H1 (cell line): ENCODE data around the gene ULK2. TPM values are rescaled to one million over a fixed set of nuclear protein-coding genes. Genes with fewer than 3 reads are reported as not detected.

Experiments used
- CTCF ChIA-PET: fragments of 300-600 bp; sonication (Branson Sonifier 250); formaldehyde crosslinking; loops from one replicate; lab custom pipeline; 2021; ENCODE audit not compliant: partially characterized antibody; lab: Charles Lee
- POLR2A ChIA-PET: fragments of 300-600 bp; sonication (Branson Sonifier 250); formaldehyde crosslinking; loops from one replicate; lab custom pipeline; 2021; ENCODE audit warnings: inconsistent platforms; ENCODE audit not compliant: partially characterized antibody; lab: Charles Lee
- DNase-seq, 2 experiments: peaks; one replicate each; pipeline versions ENCODE4 v3.0.0 to v3.0.0-alpha.2; 2010 to 2022; ENCODE audit warnings: low spot score in 2 of 2, low read depth in 1 of 2, mixed read lengths in 1 of 2
- FAIRE-seq: peaks from 2 replicates; lab custom pipeline; 2011; peaks lifted over from hg19 to GRCh38; lab: Jason Lieb, UNC
- H2AFZ ChIP-seq: 2 replicates; pipeline ENCODE4 v1.8.1; 2012; ENCODE audit warnings: low read length, inconsistent platforms
- H2AK5ac ChIP-seq: 2 replicates; pipeline ENCODE4 v1.6.1; 2013; ENCODE audit warnings: low read depth, low read length
- H2BK120ac ChIP-seq: replicated peaks from 2 replicates; pipeline ENCODE3; 2013; ENCODE audit warnings: low read depth, low read length, inconsistent platforms
- H2BK12ac ChIP-seq: 2 replicates; pipeline ENCODE4 v1.6.1; 2013; ENCODE audit warnings: low read depth, low read length
- H2BK15ac ChIP-seq: 2 replicates; pipeline ENCODE4 v1.6.1; 2013; ENCODE audit warnings: low read length
- H2BK20ac ChIP-seq: 2 replicates; pipeline ENCODE4 v1.6.1; 2013; ENCODE audit warnings: low read length
- H2BK5ac ChIP-seq: 2 replicates; pipeline ENCODE4 v1.6.1; 2013; ENCODE audit warnings: low read depth, low read length
- H3K14ac ChIP-seq: 2 replicates; pipeline ENCODE4 v1.6.1; 2013; ENCODE audit warnings: inconsistent platforms; ENCODE audit not compliant: insufficient read length
- H3K18ac ChIP-seq: 2 replicates; pipeline ENCODE4 v1.6.1; 2013; ENCODE audit warnings: low read length; ENCODE audit errors: extremely low read depth
- H3K23ac ChIP-seq: 2 replicates; pipeline ENCODE4 v1.6.1; 2013; ENCODE audit warnings: inconsistent platforms; ENCODE audit not compliant: insufficient read length
- H3K23me2 ChIP-seq: 2 replicates; pipeline ENCODE4 v1.6.1; 2013; ENCODE audit warnings: low read depth, low read length
- H3K27ac ChIP-seq: 2 replicates; pipeline ENCODE4 v1.6.1; 2011; ENCODE audit warnings: low read depth, low read length, inconsistent platforms
- H3K27me3 ChIP-seq, 4 experiments: replicated peaks in 1 of 4; 1 replicate in 1 of 4; 2 replicates in 3 of 4; pipeline versions ENCODE4 v1.6.1 to v1.8.1; 2011 to 2013; ENCODE audit warnings: low read length in 3 of 4, mild to moderate bottlenecking in 3 of 4, inconsistent platforms in 2 of 4, mixed read lengths in 2 of 4, moderate library complexity in 1 of 4; ENCODE audit not compliant: control insufficient read depth in 3 of 4, insufficient read depth in 3 of 4; ENCODE audit errors: extremely low read depth in 1 of 4
- H3K36me3 ChIP-seq, 4 experiments: 2 replicates each; pipeline versions ENCODE4 v1.6.1 to v1.8.1; 2011 to 2013; ENCODE audit warnings: mild to moderate bottlenecking in 4 of 4, low read length in 3 of 4, moderate library complexity in 2 of 4, control low read depth in 1 of 4, inconsistent platforms in 1 of 4; ENCODE audit not compliant: insufficient read depth in 4 of 4, control insufficient read depth in 2 of 4
- H3K4ac ChIP-seq: replicated peaks from 2 replicates; pipeline ENCODE3; 2013; ENCODE audit warnings: low read length, low read depth, mixed read lengths, inconsistent platforms; ENCODE audit not compliant: insufficient read length
- H3K4me1 ChIP-seq, 4 experiments: replicated peaks in 1 of 4; 1 replicate in 1 of 4; 2 replicates in 3 of 4; pipeline versions ENCODE4 v1.6.1 to v1.8.1; 2011 to 2013; ENCODE audit warnings: low read length in 3 of 4, inconsistent platforms in 2 of 4, mixed read lengths in 1 of 4; ENCODE audit not compliant: insufficient read depth in 4 of 4, control insufficient read depth in 3 of 4
- H3K4me2 ChIP-seq, 2 experiments: 2 replicates each; pipeline versions ENCODE4 v1.6.1 to v1.8.1; 2011 to 2013; ENCODE audit warnings: low read depth in 2 of 2, low read length in 2 of 2, control low read depth in 1 of 2, inconsistent platforms in 1 of 2, mild to moderate bottlenecking in 1 of 2; ENCODE audit not compliant: insufficient read depth in 1 of 2
- H3K4me3 ChIP-seq, 4 experiments: fragments of 200-600, 300-600 bp in 1 of 4; sonication (generic), shearing (Covaris generic), sonication (Bioruptor Twin) in 1 of 4; 2 replicates each; pipeline versions ENCODE4 v1.5.1 to v1.8.1; 2011 to 2016; ENCODE audit warnings: low read length in 4 of 4, low read depth in 3 of 4, control low read depth in 2 of 4, inconsistent platforms in 2 of 4, mild to moderate bottlenecking in 2 of 4, mixed read lengths in 1 of 4, moderate library complexity in 1 of 4; ENCODE audit not compliant: insufficient read depth in 2 of 4; ENCODE audit errors: extremely low read depth in 1 of 4
- H3K56ac ChIP-seq: replicated peaks from 2 replicates; pipeline ENCODE3; 2013; ENCODE audit warnings: low read depth, mild to moderate bottlenecking, mixed read lengths, low read length, inconsistent platforms; ENCODE audit not compliant: insufficient read length
- H3K79me1 ChIP-seq: 2 replicates; pipeline ENCODE4 v1.6.1; 2013; ENCODE audit warnings: low read depth, low read length, control low read depth
- H3K79me2 ChIP-seq, 2 experiments: 2 replicates each; pipeline versions ENCODE4 v1.6.1 to v1.8.1; 2012 to 2013; ENCODE audit warnings: low read length in 2 of 2, mild to moderate bottlenecking in 2 of 2, inconsistent platforms in 1 of 2; ENCODE audit not compliant: insufficient read depth in 2 of 2, control insufficient read depth in 1 of 2
- H3K9ac ChIP-seq, 4 experiments: replicated peaks in 1 of 4; 1 replicate in 1 of 4; 2 replicates in 3 of 4; pipeline versions ENCODE4 v1.6.1 to v1.8.1; 2011 to 2013; ENCODE audit warnings: low read depth in 3 of 4, low read length in 3 of 4, control low read depth in 2 of 4, mild to moderate bottlenecking in 2 of 4, moderate library complexity in 2 of 4, inconsistent platforms in 1 of 4; ENCODE audit errors: extremely low read depth in 1 of 4
- H3K9me3 ChIP-seq, 2 experiments: 2 replicates each; pipeline versions ENCODE4 v1.6.1 to v1.8.1; 2012 to 2013; ENCODE audit warnings: mild to moderate bottlenecking in 2 of 2, moderate library complexity in 2 of 2, control low read depth in 1 of 2, inconsistent platforms in 1 of 2, low read depth in 1 of 2, low read length in 1 of 2, mixed read lengths in 1 of 2; ENCODE audit not compliant: insufficient read depth in 2 of 2
- H4K20me1 ChIP-seq, 2 experiments: replicated peaks in 1 of 2; 2 replicates each; pipeline versions ENCODE3 to v1.8.1; 2011 to 2013; ENCODE audit warnings: inconsistent platforms in 2 of 2, low read length in 2 of 2, mild to moderate bottlenecking in 1 of 2; ENCODE audit not compliant: insufficient read depth in 2 of 2, control insufficient read depth in 1 of 2
- H4K5ac ChIP-seq: 2 replicates; pipeline ENCODE4 v1.6.1; 2013; ENCODE audit warnings: low read length, low read depth, mixed read lengths, inconsistent platforms; ENCODE audit not compliant: insufficient read length
- H4K8ac ChIP-seq: 2 replicates; pipeline ENCODE4 v1.8.0; 2013; ENCODE audit warnings: mild to moderate bottlenecking, moderate library complexity, low read length, inconsistent platforms; ENCODE audit not compliant: insufficient read depth; ENCODE audit errors: extremely low read depth
- H4K91ac ChIP-seq: replicated peaks from 2 replicates; pipeline ENCODE3; 2013; ENCODE audit warnings: low read length, mixed read lengths, inconsistent platforms; ENCODE audit not compliant: insufficient read length
- RFX5 ChIP-seq: IDR thresholded peaks from 2 replicates; pipeline ENCODE4 v1.6.1; 2011; ENCODE audit warnings: low read depth, low read length, improper control_type of control experiment, borderline replicate concordance
- RXRA ChIP-seq: IDR thresholded peaks from 2 replicates; pipeline ENCODE4 v1.6.1; 2011; ENCODE audit warnings: low read depth, mild to moderate bottlenecking, low read length, moderate library complexity; ENCODE audit not compliant: insufficient read depth
- SP1 ChIP-seq: IDR thresholded peaks from 2 replicates; pipeline ENCODE4 v1.6.1; 2011; ENCODE audit warnings: low read depth, low read length
- SP2 ChIP-seq: IDR thresholded peaks from 2 replicates; pipeline ENCODE4 v1.6.1; 2012; ENCODE audit warnings: mild to moderate bottlenecking, low read length, inconsistent platforms
- TBP ChIP-seq: IDR thresholded peaks from 2 replicates; pipeline ENCODE4 v1.6.1; 2011; ENCODE audit warnings: low read depth, low read length, improper control_type of control experiment
- WGBS, 2 experiments: shearing (Covaris generic) in 1 of 2; methylation state at CpG; one replicate each; pipeline versions ENCODE4 v1.1.6 to v1.1.7; 2013 to 2015; ENCODE audit warnings: low lambda C conversion rate in 2 of 2, mixed read lengths in 2 of 2, inconsistent platforms in 1 of 2, low coverage in 1 of 2, missing lambda C conversion rate in 1 of 2; ENCODE audit not compliant: insufficient replicate concordance in 2 of 2, insufficient coverage in 1 of 2, insufficient read length in 1 of 2; ENCODE audit errors: extremely low coverage in 1 of 2, missing lambda C conversion rate in 1 of 2; 5-methylcytosine and 5-hydroxymethylcytosine counted together
- polyA plus RNA-seq, 7 experiments: library from polyadenylated mRNA; depleted of rRNA in 3 of 7; stranded (reverse) in 5 of 7; unstranded in 2 of 7; fragments of >200 nt in 5 of 7; fragments of 200-250 nt in 2 of 7; gene quantifications; 1 replicate in 5 of 7; 2 replicates in 1 of 7; 4 replicates in 1 of 7; pipeline versions ENCODE4 v1.2.1 to v1.2.3, GENCODE V29; 2011 to 2013; ENCODE audit warnings: missing spikeins in 2 of 7, mixed read lengths in 2 of 7
- total RNA-seq: library from RNA; stranded (reverse); fragmentation: NEBNext Ultra II Directional; extraction: Animal tissue kit (Norgen Biotek cat#: 25700); gene quantifications from 2 replicates; pipeline ENCODE4 v1.2.1, GENCODE V29; 2021

Gene ULK2
- total and polyA plus RNA-seq, 2 of the 8 experiments (the other 6 are each of a cell fraction or from before 2014, with no cell fraction given): 5.3 to 9.8 TPM

- Histone ChIP-seq H3K79me2 (no peaks in the 10 kb centered on the region), H2BK120ac (no peak overlapping the region), H3K4ac (no peak overlapping the region), H3K23ac (no peak overlapping the region), H4K5ac (no peak overlapping the region), H2AFZ (no peak overlapping the region), H3K23me2 (no peaks in the 10 kb centered on the region), H2BK5ac (no peak overlapping the region), H3K56ac (no peak overlapping the region), H3K9ac (no peak overlapping the region), H4K20me1 (peaks cover 0 to 3% of the 10 kb centered on the region in 2 experiments), H2AK5ac (no peak overlapping the region), H3K9me3 (no peaks in the 10 kb centered on the region), H3K14ac (no peak overlapping the region), H3K4me1 (peaks cover 0 to 3% (median 2%) of the 10 kb centered on the region in 4 experiments; a peak in 1 of 7 replicates), H2BK20ac (no peak overlapping the region), H2BK12ac (no peak overlapping the region), H3K4me3 (no peak overlapping the region), H3K27me3 (no peaks in the 10 kb centered on the region), H4K91ac (no peak overlapping the region), H3K27ac (no peak overlapping the region), H3K79me1 (no peaks in the 10 kb centered on the region), H3K36me3 (peaks cover 12 to 42% (median 32%) of the 10 kb centered on the region in 4 experiments), H4K8ac (no peak overlapping the region), H3K4me2 (no peak overlapping the region), H3K18ac (no peak overlapping the region), H2BK15ac (no peak overlapping the region)
- ChIA-PET POLR2A (interaction anchor here (2.2 kb wide), 1 partner anchor 15 kb away, joined by 6 read pairs; no protein-coding TSS in a partner anchor), CTCF (interaction anchor here (1.0 kb wide), 1 partner anchor 14 kb away, joined by 3 read pairs; no protein-coding TSS in a partner anchor)
- DNase-seq (no peak), FAIRE-seq (no peak)
- TF ChIP-seq SP1 (no peak), RFX5 (no peak), RXRA (no peak), TBP (no peak), SP2 (no peak)
- 33% methylated on average over 2 of the region's 2 CpGs; no CpG with 5 or more reads in 1 of the 2 experiments for WGBS, 2 experiments
Measured at GRCh38 chr17:19911033-19911432, 43.3 kb upstream of the ULK2 start.
